GM21528 (cell line): ENCODE measurements around the gene ASXL2.
"Not testable (repeated sequence)": the region's sequence is repeated elsewhere in the genome, so short reads cannot be mapped to it uniquely, and the experiment has no call there.

Experiments
- ATAC-seq: cut with Tn5 transposase; IDR thresholded peaks from one replicate; pipeline ENCODE4 v1.9.1; 2021; ENCODE audit warnings: mild to moderate bottlenecking, moderate library complexity; ENCODE audit not compliant: unreplicated experiment, low FRiP score

ASXL2 gene

GRCh38 chr2:25894135-25894830 lies 16.0 kb upstream of the ASXL2 start:
- no peak for ATAC-seq

DNA sequence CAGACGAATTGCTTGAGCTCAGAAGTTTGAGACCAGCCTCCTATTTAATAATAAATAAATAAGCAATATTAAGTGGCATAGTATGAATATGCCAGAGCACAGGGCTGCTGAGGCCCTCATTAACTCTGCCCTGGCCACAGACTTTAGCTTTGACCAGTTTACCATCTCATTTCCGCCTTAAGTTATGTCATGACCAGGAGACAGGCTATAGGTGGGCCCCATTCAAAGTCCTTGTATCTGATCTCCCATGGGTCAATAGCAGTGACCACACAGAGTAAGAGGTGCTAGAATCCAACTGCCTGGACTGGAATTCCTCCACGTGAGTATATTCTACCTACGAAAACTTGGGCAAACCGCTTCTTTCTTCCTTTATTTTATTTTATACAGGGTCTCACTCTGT lies 13.4 kb upstream of the ASXL2 start:
- no peak for ATAC-seq

DNA sequence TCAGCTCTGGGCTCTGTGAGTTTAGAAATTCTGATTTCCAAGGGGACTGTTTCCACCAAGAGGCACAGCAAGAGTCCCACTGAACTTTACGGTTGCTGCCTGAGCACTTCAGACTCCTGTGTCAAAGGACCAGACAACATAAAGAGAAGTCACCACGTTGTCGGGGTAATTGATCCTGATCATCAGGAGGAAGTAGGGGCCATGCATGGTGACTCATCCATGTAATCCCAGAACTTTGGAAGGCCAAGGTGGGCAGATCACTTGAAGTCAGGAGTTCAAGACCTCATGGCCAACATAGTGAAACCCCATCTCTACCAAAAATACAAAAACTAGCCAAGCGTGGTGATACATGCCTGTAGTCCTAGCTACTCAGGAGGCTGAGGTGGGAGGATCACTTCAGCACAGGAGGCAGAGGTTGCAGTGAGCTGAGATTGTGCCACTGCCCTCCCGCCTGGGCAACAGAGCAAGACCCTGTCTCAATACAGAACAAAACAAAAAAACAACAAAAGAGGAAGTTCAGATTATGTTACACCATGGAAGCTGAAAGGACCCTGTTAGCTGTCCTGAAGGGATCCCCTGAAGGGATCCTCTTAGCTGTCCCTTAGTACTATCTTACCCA lies 9.4 kb upstream of the ASXL2 start:
- no peak for ATAC-seq

DNA sequence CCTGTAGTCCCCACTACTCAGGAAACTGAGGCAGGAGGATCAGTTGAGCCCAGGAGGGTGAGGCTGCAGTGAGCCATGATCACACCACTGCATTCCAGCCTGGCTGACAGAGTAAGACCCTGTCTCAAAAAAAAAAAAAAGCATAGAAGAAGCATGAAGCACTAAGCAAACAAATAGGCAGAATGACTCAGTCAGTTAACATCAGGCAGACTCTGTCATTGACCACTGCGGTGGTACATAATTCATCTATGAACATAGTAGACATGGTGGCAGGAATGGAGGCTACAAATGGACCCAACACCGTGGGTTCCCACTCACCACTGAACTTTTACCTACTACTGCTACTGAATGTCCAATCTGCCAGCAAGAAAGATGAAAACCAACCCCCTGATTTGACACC lies 7.6 kb upstream of the ASXL2 start:
- ATAC-seq, result no peak

DNA sequence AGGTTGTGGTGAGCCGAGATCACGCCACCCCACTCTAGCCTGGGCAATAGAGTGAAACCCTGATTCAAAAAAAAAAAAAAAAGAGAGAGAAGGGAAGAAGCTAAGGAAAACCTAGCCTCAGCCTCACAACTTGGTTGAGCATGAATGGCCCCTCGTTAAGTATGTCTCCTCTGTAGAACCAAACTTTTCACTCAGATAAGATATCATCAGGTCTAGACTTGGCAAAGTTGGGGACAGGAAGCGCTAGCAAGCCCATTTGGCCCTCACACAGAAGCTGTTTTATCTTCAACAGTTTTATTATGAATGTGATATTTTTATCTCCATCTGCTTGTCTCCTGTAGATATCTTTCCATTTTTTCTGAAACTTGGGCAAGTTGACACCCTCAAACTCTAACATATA lies 3.5 kb upstream of the ASXL2 start:
- no peak for ATAC-seq

GRCh38 chr2:25879133-25879730 lies 945 bp upstream of the ASXL2 start:
- no peak for ATAC-seq

GRCh38 chr2:25877431-25878360 lies 591 bp downstream of the ASXL2 start:
- peak; percentile 50 for ATAC-seq

GRCh38 chr2:25872134-25872533 lies 6.2 kb downstream of the ASXL2 start:
- no peak for ATAC-seq

DNA sequence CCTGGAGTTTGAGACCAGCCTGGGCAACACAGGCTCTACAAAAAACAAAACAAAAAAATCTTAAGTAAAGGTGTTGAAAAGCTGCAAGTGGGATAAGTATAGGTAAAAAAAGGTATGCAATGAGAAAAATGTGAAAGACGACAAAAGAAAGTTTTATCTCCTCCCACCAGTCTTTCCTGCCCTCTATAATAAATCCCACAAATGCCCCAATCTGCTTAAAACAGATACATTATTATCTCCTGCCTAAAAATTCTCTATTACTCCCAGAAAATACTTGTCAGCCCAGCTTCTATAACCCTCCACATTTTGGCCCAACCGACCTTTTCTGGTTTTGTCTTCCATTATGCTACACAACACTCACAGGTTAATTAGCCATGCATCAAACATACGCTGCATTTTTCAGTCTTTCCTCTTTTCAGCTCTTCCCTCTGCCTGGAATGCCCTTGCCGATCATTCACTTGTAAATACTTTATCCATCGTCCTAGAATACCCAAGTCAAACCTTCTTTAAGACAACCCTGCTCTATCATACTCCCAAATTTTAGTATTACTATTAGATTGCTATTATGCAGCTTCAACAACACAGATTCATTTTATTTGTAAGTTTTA lies 10.8 kb downstream of the ASXL2 start:
- no peak for ATAC-seq

- no peak for ATAC-seq
These were observed 21.9 kb downstream of the ASXL2 start for GRCh38 chr2:25856377-25856776.

- no peak for ATAC-seq
These were observed 23.2 kb downstream of the ASXL2 start for GRCh38 chr2:25855065-25855464.

- ATAC-seq, result no peak
These were observed 23.7 kb downstream of the ASXL2 start for GRCh38 chr2:25854613-25855012.

GRCh38 chr2:25853038-25853638 lies 25.1 kb downstream of the ASXL2 start:
- no peak for ATAC-seq

DNA sequence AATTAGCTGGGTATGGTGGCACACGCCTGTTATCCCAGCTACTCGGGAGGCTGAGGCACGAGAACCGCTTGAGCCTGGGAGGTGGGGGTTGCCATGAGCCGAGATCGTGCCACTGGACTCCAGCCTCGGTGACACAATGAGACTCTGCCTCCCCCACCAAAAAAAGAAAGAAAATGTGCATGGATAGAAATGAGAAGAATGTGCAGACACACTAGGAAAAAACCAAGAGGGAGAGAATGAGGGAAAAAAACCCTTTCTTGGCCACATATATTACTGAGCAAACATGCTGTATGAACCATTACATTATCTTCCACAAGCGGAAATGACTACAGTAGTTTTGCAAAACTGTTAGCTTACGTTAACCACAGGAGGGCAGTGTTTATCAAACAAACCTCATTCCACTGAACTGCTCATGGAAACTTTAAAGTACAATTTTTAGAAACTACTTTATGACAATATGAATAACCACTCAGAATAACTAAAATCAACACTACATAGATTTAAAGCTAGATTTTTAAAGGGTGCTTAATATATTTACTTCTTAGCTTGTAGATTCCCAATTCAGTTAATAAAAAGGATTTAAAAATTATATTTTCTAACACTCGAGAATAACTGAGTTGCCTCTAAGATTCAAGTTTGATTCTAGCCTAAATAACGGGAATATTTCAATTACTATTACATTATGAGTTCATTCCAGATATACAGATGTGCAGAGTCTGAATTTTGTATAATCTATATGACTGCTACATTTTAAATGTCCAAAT lies 26.4 kb downstream of the ASXL2 start:
- ATAC-seq, result no peak

GRCh38 chr2:25850400-25850799 lies 27.9 kb downstream of the ASXL2 start:
- ATAC-seq, result not testable (repeated sequence)

DNA sequence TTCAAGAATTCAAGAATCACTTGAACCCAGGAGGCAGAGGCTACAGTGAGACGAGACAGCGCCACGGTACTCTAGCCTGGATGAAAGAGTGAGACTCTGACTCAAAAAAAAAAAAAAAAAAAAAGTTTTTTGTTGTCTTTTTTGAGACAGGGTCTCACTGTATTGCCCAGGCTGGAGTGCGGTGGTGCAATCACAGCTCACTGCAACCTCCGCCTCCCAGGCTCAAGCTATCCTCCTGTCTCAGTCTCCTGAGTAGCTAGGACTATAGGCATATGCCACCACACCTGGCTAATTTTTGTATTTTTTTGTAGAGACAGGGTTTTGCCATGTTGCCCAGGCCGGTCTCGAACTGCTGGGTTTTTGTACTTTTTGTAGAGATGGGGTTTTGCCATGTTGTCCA lies 28.9 kb downstream of the ASXL2 start:
- not testable (repeated sequence) for ATAC-seq

- ATAC-seq, result no peak
These were observed 32.3 kb downstream of the ASXL2 start for GRCh38 chr2:25845843-25846505.

DNA sequence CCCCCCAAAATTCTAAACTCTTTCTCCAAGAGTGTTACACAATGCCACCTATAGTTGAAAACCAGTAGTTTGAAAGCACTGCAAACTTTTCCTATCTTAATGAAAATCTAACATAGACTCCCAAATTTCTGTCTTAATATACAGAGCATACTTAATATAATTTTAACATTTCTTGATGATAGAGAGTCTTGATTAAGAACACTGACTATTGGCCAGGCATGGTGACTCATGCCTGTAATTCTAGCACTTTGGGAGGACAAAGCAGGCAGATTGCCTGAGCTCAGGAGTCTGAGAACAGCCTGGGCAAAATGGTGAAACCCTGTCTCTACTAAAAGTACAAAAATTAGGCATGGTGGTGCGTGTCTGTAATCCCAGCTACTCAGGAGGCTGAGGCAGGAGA lies 34.2 kb downstream of the ASXL2 start:
- ATAC-seq, result no peak

DNA sequence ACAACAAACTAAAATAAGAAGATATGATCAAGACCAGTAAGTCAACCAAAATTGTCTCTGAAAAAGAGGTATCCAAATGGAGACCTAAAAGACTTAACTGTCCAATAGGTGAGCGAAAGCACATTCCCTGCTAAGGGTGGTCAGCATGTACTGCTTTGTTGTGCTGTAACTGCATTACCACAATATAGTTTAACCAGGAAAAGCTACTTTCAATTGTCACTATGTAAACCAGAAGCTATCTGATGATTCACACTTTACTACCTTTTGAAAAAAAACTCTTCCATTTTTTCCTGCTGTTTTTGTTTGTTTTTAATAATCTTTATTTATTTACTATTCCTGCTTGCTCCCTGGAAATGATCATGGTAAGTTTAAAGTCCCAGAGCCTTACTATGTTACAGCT lies 36.1 kb downstream of the ASXL2 start:
- no peak for ATAC-seq
